VCaP (cell line): ENCODE results near the gene TTC33.
"Not testable (repeated sequence)": the region's sequence is repeated elsewhere in the genome, so short reads cannot be mapped to it uniquely, and the experiment has no call there.

Experiments used
- H3K27ac ChIP-seq: fragments of 450-650 bp; 2 replicates; pipeline ENCODE4 v1.5.1; 2017
- CTCF ChIP-seq: fragments of 450-650 bp; conservative IDR thresholded peaks from 2 replicates; pipeline ENCODE4 v1.5.1; 2017; ENCODE audit warnings: mild to moderate bottlenecking, moderate library complexity

The TTC33 gene

GRCh38 chr5:40796487-40796889 lies 40.7 kb upstream of the TTC33 start:
- TF ChIP-seq CTCF: no peak
- H3K27ac ChIP-seq: peak overlapping the region; percentile 97

GRCh38 chr5:40794877-40795276 lies 39.1 kb upstream of the TTC33 start:
- H3K27ac ChIP-seq: peak overlapping the region; percentile 97

DNA sequence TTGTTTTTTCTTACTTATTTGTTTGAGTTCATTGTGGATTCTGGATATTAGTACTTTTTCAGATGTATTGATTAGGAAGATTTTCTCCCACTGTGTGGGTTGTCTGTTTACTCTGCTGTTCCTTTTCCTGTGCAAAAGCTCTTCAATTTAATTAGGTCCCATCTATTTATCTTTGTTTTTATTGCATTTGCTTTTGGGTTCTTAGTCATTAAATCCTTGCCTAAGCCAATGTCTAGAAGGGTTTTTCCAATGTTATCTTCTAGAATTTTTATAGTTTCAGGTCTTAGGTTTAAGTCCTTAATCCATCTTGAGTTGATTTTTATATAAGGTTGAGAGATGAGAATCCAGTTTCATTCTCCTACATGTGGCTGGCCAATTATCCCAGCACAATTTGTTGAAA lies 38.6 kb upstream of the TTC33 start:
- H3K27ac ChIP-seq: peak overlapping the region; percentile 97

- peak overlapping the region; percentile 97 for H3K27ac ChIP-seq
Observed at GRCh38 chr5:40792691-40793090, 36.9 kb upstream of the TTC33 start.

DNA sequence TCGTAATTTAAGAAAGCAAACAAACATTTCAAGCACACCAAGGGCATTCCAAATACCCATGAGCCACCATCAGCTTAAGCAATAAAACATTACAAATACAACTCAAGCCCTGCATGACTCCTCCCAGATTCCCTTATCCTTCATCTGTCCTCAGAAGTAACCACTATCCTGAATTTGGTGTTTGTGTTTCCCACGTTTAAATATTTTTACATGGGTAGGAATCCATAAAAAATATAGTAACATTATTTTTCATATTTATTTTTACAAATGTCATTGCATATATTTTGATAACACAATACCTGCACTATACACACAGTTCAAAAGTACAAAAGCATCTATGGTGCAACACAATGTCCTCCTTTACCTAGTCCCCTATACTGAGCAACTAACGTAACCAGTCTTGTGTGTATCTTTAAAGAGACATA lies 36.0 kb upstream of the TTC33 start:
- H3K27ac ChIP-seq: peak overlapping the region; percentile 97
- TF ChIP-seq CTCF: no peak

GRCh38 chr5:40790947-40791593 lies 35.3 kb upstream of the TTC33 start:
- peak overlapping the region; percentile 97 for H3K27ac ChIP-seq
- TF ChIP-seq CTCF: no peak

GRCh38 chr5:40788941-40789340 lies 33.2 kb upstream of the TTC33 start:
- H3K27ac ChIP-seq: not testable (repeated sequence)

GRCh38 chr5:40787986-40788385 lies 32.2 kb upstream of the TTC33 start:
- no peak for TF ChIP-seq CTCF

GRCh38 chr5:40786664-40787063 lies 30.9 kb upstream of the TTC33 start:
- H3K27ac ChIP-seq: not testable (repeated sequence)

More at GRCh38 chr5:40787986-40788385, 32.2 kb upstream of the TTC33 start:
- H3K27ac ChIP-seq: no peak overlapping the region

GRCh38 chr5:40784916-40785315 lies 29.2 kb upstream of the TTC33 start:
- TF ChIP-seq CTCF: no peak

More at GRCh38 chr5:40784916-40785315, 29.2 kb upstream of the TTC33 start:
- H3K27ac ChIP-seq: peak overlapping the region; percentile 75
